GM18951 (cell line): ENCODE measurements around the gene HSF2BP.
"Not testable (repeated sequence)": the region's sequence is repeated elsewhere in the genome, so short reads cannot be mapped to it uniquely, and the experiment has no call there.

Experiments used
- POLR2A ChIP-seq: IDR thresholded peaks from 4 replicates; pipeline ENCODE4 v1.6.1; 2011; ENCODE audit warnings: mild to moderate bottlenecking; ENCODE audit not compliant: insufficient read length, insufficient read depth; ENCODE audit errors: extremely low read depth
- in situ Hi-C: fragments of 300-500 bp; cut with MboI; formaldehyde crosslinking; loops from one replicate; pipeline ENCODE4 v1.12.0; 2022; ENCODE audit warnings: low sequenced_read_pairs, mixed read lengths, inconsistent platforms; ENCODE audit not compliant: unreplicated experiment

Gene HSF2BP

GRCh38 chr21:43693981-43694380, 34.7 kb upstream of the HSF2BP start:
- TF ChIP-seq POLR2A, result no peak
- in situ Hi-C loops, result no loop called here

GRCh38 chr21:43692949-43693348, 33.7 kb upstream of the HSF2BP start:
- in situ Hi-C loops, result no loop called here
- TF ChIP-seq POLR2A, result no peak

- no peak for TF ChIP-seq POLR2A
- in situ Hi-C loops, result no loop called here
Observed at GRCh38 chr21:43691801-43692200, 32.5 kb upstream of the HSF2BP start.

GRCh38 chr21:43691086-43691795, 32.0 kb upstream of the HSF2BP start:
- in situ Hi-C loops, result no loop called here
- TF ChIP-seq POLR2A, result no peak

GRCh38 chr21:43690346-43690745, 31.1 kb upstream of the HSF2BP start:
- no peak for TF ChIP-seq POLR2A
- in situ Hi-C loops, result no loop called here

- TF ChIP-seq POLR2A, result no peak
- in situ Hi-C loops, result no loop called here
Observed at GRCh38 chr21:43689556-43690337, 30.5 kb upstream of the HSF2BP start.

GRCh38 chr21:43688906-43689305, 29.6 kb upstream of the HSF2BP start:
- TF ChIP-seq POLR2A, result no peak
- in situ Hi-C loops, result no loop called here

GRCh38 chr21:43687566-43688399, 28.5 kb upstream of the HSF2BP start:
- TF ChIP-seq POLR2A, result no peak
- in situ Hi-C loops, result no loop called here

GRCh38 chr21:43686811-43687565, 27.7 kb upstream of the HSF2BP start:
- in situ Hi-C loops, result no loop called here
- TF ChIP-seq POLR2A, result no peak

GRCh38 chr21:43684424-43684823, 25.1 kb upstream of the HSF2BP start:
- in situ Hi-C loops, result no loop called here
- no peak for TF ChIP-seq POLR2A

GRCh38 chr21:43681650-43682049, 22.4 kb upstream of the HSF2BP start:
- TF ChIP-seq POLR2A, result no peak
- in situ Hi-C loops, result no loop called here

GRCh38 chr21:43680421-43680820, 21.1 kb upstream of the HSF2BP start:
- in situ Hi-C loops, result not testable (repeated sequence)

- TF ChIP-seq POLR2A, result no peak
- in situ Hi-C loops, result no loop called here
Observed at GRCh38 chr21:43679951-43680350, 20.7 kb upstream of the HSF2BP start.

GRCh38 chr21:43676391-43676790, 17.1 kb upstream of the HSF2BP start:
- in situ Hi-C loops, result no loop called here
- no peak for TF ChIP-seq POLR2A
